Measurements from ENCODE around the gene TGFBI.

TGFBI gene

GRCh38 chr5:136070486-136071285 is 41.9 kb downstream of the TGFBI start:
- no peak overlapping the region for H3K4me3 Mint-ChIP-seq
- no peaks in the 10 kb centered on the region for H3K4me1 Mint-ChIP-seq (ENCODE audit: low read depth)
- no peak overlapping the region for H3K27ac Mint-ChIP-seq
- no peaks in the 10 kb centered on the region for H3K36me3 Mint-ChIP-seq (ENCODE audit: low read depth)
- peaks cover 12% of the 10 kb centered on the region for H3K27me3 Mint-ChIP-seq
- H3K9me3 Mint-ChIP-seq: peaks cover 8% of the 10 kb centered on the region

GRCh38 chr5:136073714-136074529 is 45.1 kb downstream of the TGFBI start:
- H3K27ac Mint-ChIP-seq: no peak overlapping the region
- H3K4me1 Mint-ChIP-seq (ENCODE audit: low read depth): no peaks in the 10 kb centered on the region
- no peak overlapping the region for H3K4me3 Mint-ChIP-seq
- H3K36me3 Mint-ChIP-seq (ENCODE audit: low read depth): no peaks in the 10 kb centered on the region
- peaks cover 34% of the 10 kb centered on the region for H3K27me3 Mint-ChIP-seq
- H3K9me3 Mint-ChIP-seq: peaks cover 4% of the 10 kb centered on the region

GRCh38 chr5:136075466-136075891 is 46.7 kb downstream of the TGFBI start:
- peaks cover 11% of the 10 kb centered on the region for H3K4me1 Mint-ChIP-seq (ENCODE audit: low read depth)
- no peaks in the 10 kb centered on the region for H3K36me3 Mint-ChIP-seq (ENCODE audit: low read depth)
- H3K27ac Mint-ChIP-seq: no peak overlapping the region
- H3K9me3 Mint-ChIP-seq: no peaks in the 10 kb centered on the region
- no peak overlapping the region for H3K4me3 Mint-ChIP-seq
- peaks cover 43% of the 10 kb centered on the region for H3K27me3 Mint-ChIP-seq

GRCh38 chr5:136076067-136076466 is 47.3 kb downstream of the TGFBI start:
- H3K4me3 Mint-ChIP-seq: no peak overlapping the region
- no peak overlapping the region for H3K27ac Mint-ChIP-seq
- H3K4me1 Mint-ChIP-seq (ENCODE audit: low read depth): peaks cover 12% of the 10 kb centered on the region
- H3K9me3 Mint-ChIP-seq: no peaks in the 10 kb centered on the region
- H3K36me3 Mint-ChIP-seq (ENCODE audit: low read depth): no peaks in the 10 kb centered on the region
- H3K27me3 Mint-ChIP-seq: peaks cover 49% of the 10 kb centered on the region

- H3K9me3 Mint-ChIP-seq: no peaks in the 10 kb centered on the region
- H3K36me3 Mint-ChIP-seq (ENCODE audit: low read depth): no peaks in the 10 kb centered on the region
- peaks cover 49% of the 10 kb centered on the region for H3K27me3 Mint-ChIP-seq
- H3K4me1 Mint-ChIP-seq (ENCODE audit: low read depth): peaks cover 12% of the 10 kb centered on the region
- no peak overlapping the region for H3K27ac Mint-ChIP-seq
- no peak overlapping the region for H3K4me3 Mint-ChIP-seq
Measured at GRCh38 chr5:136076881-136077445, 48.2 kb downstream of the TGFBI start.

- Mint-ChIP-seq H3K27ac (no peak overlapping the region), H3K9me3 (no peaks in the 10 kb centered on the region), H3K36me3 (ENCODE audit: low read depth) (no peaks in the 10 kb centered on the region), H3K4me1 (ENCODE audit: low read depth) (peaks cover 12% of the 10 kb centered on the region), H3K27me3 (peaks cover 49% of the 10 kb centered on the region), H3K4me3 (peak overlapping the region; percentile 75)
Measured at GRCh38 chr5:136079195-136079985, 50.6 kb downstream of the TGFBI start.

GRCh38 chr5:136080113-136080482 is 51.3 kb downstream of the TGFBI start:
- peak overlapping the region; percentile 93 for H3K27ac Mint-ChIP-seq
- H3K27me3 Mint-ChIP-seq: peaks cover 49% of the 10 kb centered on the region
- peak overlapping the region; percentile 75 for H3K4me3 Mint-ChIP-seq
- peaks cover 12% of the 10 kb centered on the region for H3K4me1 Mint-ChIP-seq (ENCODE audit: low read depth)
- H3K9me3 Mint-ChIP-seq: no peaks in the 10 kb centered on the region
- no peaks in the 10 kb centered on the region for H3K36me3 Mint-ChIP-seq (ENCODE audit: low read depth)

- no peaks in the 10 kb centered on the region for H3K9me3 Mint-ChIP-seq
- H3K27ac Mint-ChIP-seq: peak overlapping the region; percentile 93
- H3K4me3 Mint-ChIP-seq: peak overlapping the region; percentile 75
- H3K36me3 Mint-ChIP-seq (ENCODE audit: low read depth): no peaks in the 10 kb centered on the region
- peaks cover 12% of the 10 kb centered on the region for H3K4me1 Mint-ChIP-seq (ENCODE audit: low read depth)
- H3K27me3 Mint-ChIP-seq: peaks cover 49% of the 10 kb centered on the region
Measured at GRCh38 chr5:136080483-136081216, 51.9 kb downstream of the TGFBI start.

- H3K9me3 Mint-ChIP-seq: no peaks in the 10 kb centered on the region
Measured at GRCh38 chr5:136081217-136081591, 52.4 kb downstream of the TGFBI start.

GRCh38 chr5:136082390-136083193 is 53.8 kb downstream of the TGFBI start:
- Mint-ChIP-seq H3K27ac (no peak overlapping the region), H3K4me3 (no peak overlapping the region), H3K9me3 (no peaks in the 10 kb centered on the region), H3K4me1 (ENCODE audit: low read depth) (peaks cover 12% of the 10 kb centered on the region), H3K36me3 (ENCODE audit: low read depth) (no peaks in the 10 kb centered on the region), H3K27me3 (peaks cover 46% of the 10 kb centered on the region)

More at GRCh38 chr5:136081217-136081591, 52.4 kb downstream of the TGFBI start:
- H3K27me3 Mint-ChIP-seq: peaks cover 49% of the 10 kb centered on the region
- H3K4me3 Mint-ChIP-seq: no peak overlapping the region
- H3K36me3 Mint-ChIP-seq (ENCODE audit: low read depth): no peaks in the 10 kb centered on the region
- peaks cover 12% of the 10 kb centered on the region for H3K4me1 Mint-ChIP-seq (ENCODE audit: low read depth)
- no peak overlapping the region for H3K27ac Mint-ChIP-seq

- no peaks in the 10 kb centered on the region for H3K36me3 Mint-ChIP-seq (ENCODE audit: low read depth)
Measured at GRCh38 chr5:136084698-136085097, 55.9 kb downstream of the TGFBI start.

GRCh38 chr5:136086783-136087566 is 58.2 kb downstream of the TGFBI start:
- peaks cover 6% of the 10 kb centered on the region for H3K27me3 Mint-ChIP-seq
- H3K4me1 Mint-ChIP-seq (ENCODE audit: low read depth): no peaks in the 10 kb centered on the region
- no peaks in the 10 kb centered on the region for H3K9me3 Mint-ChIP-seq
- H3K27ac Mint-ChIP-seq: no peak overlapping the region
- H3K36me3 Mint-ChIP-seq (ENCODE audit: low read depth): no peaks in the 10 kb centered on the region
- H3K4me3 Mint-ChIP-seq: no peak overlapping the region

More at GRCh38 chr5:136084698-136085097, 55.9 kb downstream of the TGFBI start:
- H3K27ac Mint-ChIP-seq: no peak overlapping the region
- H3K27me3 Mint-ChIP-seq: peaks cover 26% of the 10 kb centered on the region
- H3K9me3 Mint-ChIP-seq: no peaks in the 10 kb centered on the region
- H3K4me1 Mint-ChIP-seq (ENCODE audit: low read depth): peaks cover 9% of the 10 kb centered on the region
- no peak overlapping the region for H3K4me3 Mint-ChIP-seq
